ENCODE data around the gene MTFP1.

MTFP1 gene

GRCh38 chr22:30474121-30474520 lies 48.6 kb downstream of the MTFP1 start:
- Histone ChIP-seq H3K9me3 (ENCODE audit: low read length) (no peaks in the 10 kb centered on the region), H3K4me3 (ENCODE audit: low read depth, low read length, poor library complexity, severe bottlenecking) (no peak overlapping the region), H3K4me1 (ENCODE audit: insufficient read depth, low read length, severe bottlenecking) (no peaks in the 10 kb centered on the region), H2AFZ (ENCODE audit: low read length) (no peak overlapping the region), H3K9me2 (ENCODE audit: low read depth, low read length) (no peaks in the 10 kb centered on the region), H3K27ac (ENCODE audit: low read depth, low read length, poor library complexity, severe bottlenecking) (no peak overlapping the region), H3F3A (ENCODE audit: insufficient read depth, low read length) (no peaks in the 10 kb centered on the region), H3K27me3 (ENCODE audit: insufficient read depth, low read length) (no peaks in the 10 kb centered on the region), H3K79me2 (ENCODE audit: insufficient read depth, low read length) (no peaks in the 10 kb centered on the region), H3K9ac (ENCODE audit: low read length) (no peak overlapping the region), H3K36me3 (ENCODE audit: insufficient read depth, low read length) (no peaks in the 10 kb centered on the region), H3K4me2 (ENCODE audit: low read length) (no peak overlapping the region), H4K20me1 (ENCODE audit: insufficient read depth, low read length) (no peaks in the 10 kb centered on the region)
- TF ChIP-seq CTCF (IDR thresholded peaks at IDR 0.05; ENCODE audit: low read length) (no peak), EZH2 (IDR thresholded peaks at IDR 0.05; ENCODE audit: borderline replicate concordance, low read length) (no peak)

DNA sequence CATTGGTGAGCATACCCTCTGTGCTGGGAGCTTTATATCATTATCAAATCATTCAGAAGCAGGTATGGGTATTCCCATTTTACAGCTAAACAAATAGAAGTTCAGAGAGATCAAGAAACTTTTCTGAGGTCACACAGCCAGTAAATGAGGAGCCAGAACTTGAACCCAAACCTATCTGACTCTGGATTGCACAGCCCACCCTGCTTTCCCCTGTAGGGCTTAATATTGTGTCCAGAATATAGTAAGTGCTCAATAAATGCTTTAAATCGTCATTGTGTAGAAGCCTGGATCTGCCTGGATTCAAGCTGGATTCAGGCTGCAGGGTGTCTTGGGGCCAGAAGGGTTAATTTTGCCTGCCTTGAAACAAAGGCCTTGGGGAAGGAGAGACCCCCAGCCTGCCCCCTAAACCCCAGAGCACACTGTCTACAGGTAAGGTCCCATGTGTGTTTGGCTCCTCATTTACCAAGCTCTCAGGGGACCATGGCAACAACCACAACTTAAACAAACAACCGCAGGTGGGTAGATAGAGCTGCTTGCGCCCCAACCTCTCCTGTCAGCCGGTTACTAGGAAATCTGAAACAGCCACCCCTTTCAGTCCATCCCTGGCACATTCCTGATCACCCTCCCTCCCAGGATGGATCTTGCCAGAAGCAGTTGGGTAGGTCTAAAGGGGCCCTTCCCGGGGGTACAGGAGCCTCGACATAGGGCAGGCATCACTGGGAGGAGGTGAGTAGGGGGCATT lies 49.3 kb downstream of the MTFP1 start:
- no peaks in the 10 kb centered on the region for H3K9me3 ChIP-seq (ENCODE audit: low read length)
- H3K79me2 ChIP-seq (ENCODE audit: insufficient read depth, low read length) = no peaks in the 10 kb centered on the region
- H3K9me2 ChIP-seq (ENCODE audit: low read depth, low read length) = no peaks in the 10 kb centered on the region
- no peak overlapping the region for H3K27ac ChIP-seq (ENCODE audit: low read depth, low read length, poor library complexity, severe bottlenecking)
- no peaks in the 10 kb centered on the region for H3K4me1 ChIP-seq (ENCODE audit: insufficient read depth, low read length, severe bottlenecking)
- no peak for TF ChIP-seq EZH2 (IDR thresholded peaks at IDR 0.05; ENCODE audit: borderline replicate concordance, low read length)
- TF ChIP-seq CTCF (IDR thresholded peaks at IDR 0.05; ENCODE audit: low read length) = no peak
- H3K27me3 ChIP-seq (ENCODE audit: insufficient read depth, low read length) = no peaks in the 10 kb centered on the region
- H3K9ac ChIP-seq (ENCODE audit: low read length) = no peak overlapping the region
- H2AFZ ChIP-seq (ENCODE audit: low read length) = no peak overlapping the region
- no peak overlapping the region for H3K4me3 ChIP-seq (ENCODE audit: low read depth, low read length, poor library complexity, severe bottlenecking)
- H3K4me2 ChIP-seq (ENCODE audit: low read length) = no peak overlapping the region
- H4K20me1 ChIP-seq (ENCODE audit: insufficient read depth, low read length) = no peaks in the 10 kb centered on the region
- H3F3A ChIP-seq (ENCODE audit: insufficient read depth, low read length) = no peaks in the 10 kb centered on the region
- no peaks in the 10 kb centered on the region for H3K36me3 ChIP-seq (ENCODE audit: insufficient read depth, low read length)

Data from OCI-LY1 (cell line).